Retina (tissue), 1 donor: ENCODE results near the gene NTMT1.

Experiments used
- DNase-seq: peaks from one replicate; pipeline ENCODE4 v3.0.0-alpha.2; 2016

NTMT1 gene

GRCh38 chr9:129682381-129682780 is 56.4 kb downstream of the NTMT1 start:
- no peak for DNase-seq

GRCh38 chr9:129685220-129685932 is 59.4 kb downstream of the NTMT1 start:
- DNase-seq: no peak
